Measurements from ENCODE around the gene MLLT10. TPM values are rescaled to one million over a fixed set of nuclear protein-coding genes. Genes with fewer than 3 reads are reported as not detected.

The MLLT10 gene
- total RNA-seq, 1 donor: 37.5 TPM

- no peaks in the 10 kb centered on the region for H3K9me3 ChIP-seq (ENCODE audit: low read depth, low read length)
These were observed 225.2 kb downstream of the MLLT10 start for GRCh38 chr10:21759232-21759631.

GRCh38 chr10:21760332-21760731, 226.3 kb downstream of the MLLT10 start:
- Histone ChIP-seq H3K9me3 (ENCODE audit: low read depth, low read length) (no peaks in the 10 kb centered on the region), H3K4me1 (ENCODE audit: insufficient read depth, low read length) (no peaks in the 10 kb centered on the region), H3K27me3 (ENCODE audit: insufficient read depth, low read length) (no peaks in the 10 kb centered on the region), H3K4me3 (ENCODE audit: low read length) (no peak overlapping the region)

More at GRCh38 chr10:21759232-21759631, 225.2 kb downstream of the MLLT10 start:
- Histone ChIP-seq H3K27me3 (ENCODE audit: insufficient read depth, low read length) (no peaks in the 10 kb centered on the region), H3K4me3 (ENCODE audit: low read length) (no peak overlapping the region), H3K4me1 (ENCODE audit: insufficient read depth, low read length) (no peaks in the 10 kb centered on the region)

GRCh38 chr10:21764466-21765189, 230.6 kb downstream of the MLLT10 start:
- Histone ChIP-seq H3K4me1 (ENCODE audit: insufficient read depth, low read length) (no peaks in the 10 kb centered on the region), H3K9me3 (ENCODE audit: low read depth, low read length) (no peaks in the 10 kb centered on the region), H3K4me3 (ENCODE audit: low read length) (no peak overlapping the region), H3K27me3 (ENCODE audit: insufficient read depth, low read length) (no peaks in the 10 kb centered on the region)

GRCh38 chr10:21769041-21769440, 235.0 kb downstream of the MLLT10 start:
- H3K4me3 ChIP-seq (ENCODE audit: low read length): no peak overlapping the region
- H3K27me3 ChIP-seq (ENCODE audit: insufficient read depth, low read length): no peaks in the 10 kb centered on the region
- H3K9me3 ChIP-seq (ENCODE audit: low read depth, low read length): no peaks in the 10 kb centered on the region
- no peaks in the 10 kb centered on the region for H3K4me1 ChIP-seq (ENCODE audit: insufficient read depth, low read length)

- no peak overlapping the region for H3K4me3 ChIP-seq (ENCODE audit: low read length)
- no peaks in the 10 kb centered on the region for H3K4me1 ChIP-seq (ENCODE audit: insufficient read depth, low read length)
- no peaks in the 10 kb centered on the region for H3K9me3 ChIP-seq (ENCODE audit: low read depth, low read length)
- no peaks in the 10 kb centered on the region for H3K27me3 ChIP-seq (ENCODE audit: insufficient read depth, low read length)
These were observed 237.2 kb downstream of the MLLT10 start for GRCh38 chr10:21771219-21771618.

- Histone ChIP-seq H3K4me1 (ENCODE audit: insufficient read depth, low read length) (no peaks in the 10 kb centered on the region), H3K9me3 (ENCODE audit: low read depth, low read length) (no peaks in the 10 kb centered on the region), H3K27me3 (ENCODE audit: insufficient read depth, low read length) (no peaks in the 10 kb centered on the region), H3K4me3 (ENCODE audit: low read length) (no peak overlapping the region)
These were observed 242.9 kb downstream of the MLLT10 start for GRCh38 chr10:21776883-21777282.

- Histone ChIP-seq H3K9me3 (ENCODE audit: low read depth, low read length) (no peaks in the 10 kb centered on the region), H3K27me3 (ENCODE audit: insufficient read depth, low read length) (no peaks in the 10 kb centered on the region), H3K4me3 (ENCODE audit: low read length) (no peak overlapping the region), H3K4me1 (ENCODE audit: insufficient read depth, low read length) (no peaks in the 10 kb centered on the region)
These were observed 257.2 kb downstream of the MLLT10 start for GRCh38 chr10:21791276-21791675.

Other genes with a start within 250 kb of the MLLT10 start
- gene SKIDA1, start 8.6 kb upstream of the MLLT10 start, total RNA-seq: not detected